ENCODE measurements around the gene LONRF2. TPM values are rescaled to one million over a fixed set of nuclear protein-coding genes. Genes with fewer than 3 reads are reported as not detected.
A peak's percentile ranks its signal among the peaks of the same experiment; 100 is the strongest.

Gene LONRF2
- total and polyA plus RNA-seq, 2 experiments from 2014 or later: under 0.01 TPM; not detected in 1

DNA sequence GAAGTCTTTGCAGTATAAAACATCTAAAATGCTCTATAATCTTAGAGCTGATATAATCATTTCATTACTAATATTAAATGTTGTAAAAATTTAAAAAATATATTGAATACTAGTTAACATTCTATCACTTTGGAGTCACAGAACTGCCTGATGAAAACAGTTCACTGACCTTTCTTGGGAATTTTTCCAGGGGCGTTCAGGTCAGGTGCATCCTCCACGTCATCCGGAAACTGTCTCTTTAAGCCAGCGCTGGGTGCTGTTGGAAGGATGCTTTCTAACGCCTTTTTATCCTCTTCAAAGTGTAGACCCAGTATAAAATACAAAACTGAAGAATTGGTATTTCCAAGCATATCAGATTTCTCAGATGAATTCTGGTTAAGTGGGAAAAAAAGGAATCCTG is 22.8 kb downstream of the LONRF2 start:
- H3K4me3 ChIP-seq: no peak overlapping the region
- H3K9me3 ChIP-seq (ENCODE audit: low read depth): no peaks in the 10 kb centered on the region
- 55 to 62% methylated on average over 5 of the region's 5 CpGs for WGBS, 2 experiments (ENCODE audit: low coverage in 1 of 2, low lambda C conversion rate in 2 of 2, missing lambda C conversion rate in 2 of 2)
- no peaks in the 10 kb centered on the region for H3K79me2 ChIP-seq (ENCODE audit: insufficient read depth)
- H4K20me1 ChIP-seq (ENCODE audit: insufficient read depth): no peaks in the 10 kb centered on the region
- no peaks in the 10 kb centered on the region; the same call in 1 of the 2 replicates for H3K27me3 ChIP-seq (replicated peaks; ENCODE audit: insufficient read depth)
- H2AFZ ChIP-seq: no peak overlapping the region
- TF ChIP-seq EZH2 (IDR thresholded peaks at IDR 0.05; ENCODE audit: insufficient read depth, poor library complexity, severe bottlenecking) (no peak), EZH2phosphoT487 (IDR thresholded peaks at IDR 0.05; ENCODE audit: insufficient read depth, low read depth) (no peak)
- H3K36me3 ChIP-seq (ENCODE audit: low read depth): no peaks in the 10 kb centered on the region
- H3F3A ChIP-seq (ENCODE audit: insufficient read depth): no peaks in the 10 kb centered on the region
- H3K4me1 ChIP-seq (ENCODE audit: insufficient read depth): no peaks in the 10 kb centered on the region
- no peak overlapping the region for H3K9ac ChIP-seq
- H3K27ac ChIP-seq: no peak overlapping the region
- DNase-seq: no peak
- no peaks in the 10 kb centered on the region for H3K9me2 ChIP-seq (ENCODE audit: insufficient read depth)
- H3K4me2 ChIP-seq (ENCODE audit: unreplicated experiment): no peak overlapping the region
- in situ Hi-C loops (cut with MboI): no loop called here

DNA sequence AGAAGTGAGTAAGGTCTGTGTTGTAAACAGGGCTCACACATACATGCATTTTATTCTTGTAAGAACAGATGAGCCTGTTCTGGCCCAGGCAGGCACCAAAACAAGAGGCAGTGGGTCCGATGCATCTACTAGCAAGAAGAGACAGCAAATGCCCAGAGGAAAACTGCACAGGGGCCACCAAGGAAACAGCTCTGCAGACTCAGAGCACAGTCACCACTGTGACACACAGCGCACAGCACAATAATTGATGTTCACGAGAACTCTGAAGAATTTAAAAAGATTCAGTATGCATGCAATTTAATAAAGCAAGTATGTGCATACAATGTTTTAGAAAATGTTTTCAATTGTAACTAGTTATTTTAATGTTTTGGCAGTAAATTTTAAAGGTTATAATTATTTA is 24.8 kb downstream of the LONRF2 start:
- in situ Hi-C loops (cut with MboI): no loop called here
- no peaks in the 10 kb centered on the region for H3K79me2 ChIP-seq (ENCODE audit: insufficient read depth)
- H3K27me3 ChIP-seq (replicated peaks; ENCODE audit: insufficient read depth): no peaks in the 10 kb centered on the region; the same call in 1 of the 2 replicates
- no peaks in the 10 kb centered on the region for H3K36me3 ChIP-seq (ENCODE audit: low read depth)
- no peaks in the 10 kb centered on the region for H4K20me1 ChIP-seq (ENCODE audit: insufficient read depth)
- 70 to 78% methylated on average over 3 of the region's 3 CpGs for WGBS, 2 experiments (ENCODE audit: low coverage in 1 of 2, low lambda C conversion rate in 2 of 2, missing lambda C conversion rate in 2 of 2)
- no peak overlapping the region for H3K27ac ChIP-seq
- no peaks in the 10 kb centered on the region for H3K9me2 ChIP-seq (ENCODE audit: insufficient read depth)
- no peak overlapping the region for H3K4me3 ChIP-seq
- H3K9ac ChIP-seq: no peak overlapping the region
- H3F3A ChIP-seq (ENCODE audit: insufficient read depth): peaks cover 5% of the 10 kb centered on the region
- TF ChIP-seq EZH2phosphoT487 (IDR thresholded peaks at IDR 0.05; ENCODE audit: insufficient read depth, low read depth) (no peak), EZH2 (IDR thresholded peaks at IDR 0.05; ENCODE audit: insufficient read depth, poor library complexity, severe bottlenecking) (no peak)
- H2AFZ ChIP-seq: no peak overlapping the region
- peaks cover 5% of the 10 kb centered on the region for H3K4me1 ChIP-seq (ENCODE audit: insufficient read depth)
- DNase-seq: no peak
- no peaks in the 10 kb centered on the region for H3K9me3 ChIP-seq (ENCODE audit: low read depth)
- no peak overlapping the region for H3K4me2 ChIP-seq (ENCODE audit: unreplicated experiment)

DNA sequence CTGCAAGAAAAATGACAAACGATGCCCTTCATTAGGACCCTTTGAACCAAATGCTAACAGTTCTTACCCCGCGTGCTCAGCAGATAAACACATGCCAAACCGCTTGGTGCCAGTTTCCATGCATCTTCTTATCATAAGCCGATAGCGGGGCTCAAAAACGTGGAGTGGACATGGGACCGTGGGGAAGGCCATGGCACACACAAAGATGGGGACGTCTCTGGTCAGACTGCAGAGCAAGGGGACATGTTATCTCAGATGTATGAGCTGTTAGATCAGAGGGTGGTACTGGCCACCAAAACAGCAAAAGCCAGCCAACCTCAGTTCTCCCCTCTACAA is 28.2 kb downstream of the LONRF2 start:
- H3K9ac ChIP-seq: no peak overlapping the region
- no peaks in the 10 kb centered on the region for H3K36me3 ChIP-seq (ENCODE audit: low read depth)
- H3K4me3 ChIP-seq: no peak overlapping the region
- no peak for DNase-seq
- no peaks in the 10 kb centered on the region for H3K9me3 ChIP-seq (ENCODE audit: low read depth)
- in situ Hi-C loops (cut with MboI): no loop called here
- peaks cover 27% of the 10 kb centered on the region for H3K4me1 ChIP-seq (ENCODE audit: insufficient read depth)
- H3K27ac ChIP-seq: no peak overlapping the region
- H3F3A ChIP-seq (ENCODE audit: insufficient read depth): peaks cover 28% of the 10 kb centered on the region
- H3K4me2 ChIP-seq (ENCODE audit: unreplicated experiment): no peak overlapping the region
- H3K9me2 ChIP-seq (ENCODE audit: insufficient read depth): no peaks in the 10 kb centered on the region
- TF ChIP-seq EZH2phosphoT487 (IDR thresholded peaks at IDR 0.05; ENCODE audit: insufficient read depth, low read depth): no peak
- no peak for TF ChIP-seq EZH2 (IDR thresholded peaks at IDR 0.05; ENCODE audit: insufficient read depth, poor library complexity, severe bottlenecking)
- no peaks in the 10 kb centered on the region for H4K20me1 ChIP-seq (ENCODE audit: insufficient read depth)
- H3K27me3 ChIP-seq (replicated peaks; ENCODE audit: insufficient read depth): no peaks in the 10 kb centered on the region; the same call in 1 of the 2 replicates
- no peaks in the 10 kb centered on the region for H3K79me2 ChIP-seq (ENCODE audit: insufficient read depth)
- no peak overlapping the region for H2AFZ ChIP-seq
- 89 to 93% methylated on average over 9 of the region's 9 CpGs for WGBS, 2 experiments (ENCODE audit: low coverage in 1 of 2, low lambda C conversion rate in 2 of 2, missing lambda C conversion rate in 2 of 2)

DNA sequence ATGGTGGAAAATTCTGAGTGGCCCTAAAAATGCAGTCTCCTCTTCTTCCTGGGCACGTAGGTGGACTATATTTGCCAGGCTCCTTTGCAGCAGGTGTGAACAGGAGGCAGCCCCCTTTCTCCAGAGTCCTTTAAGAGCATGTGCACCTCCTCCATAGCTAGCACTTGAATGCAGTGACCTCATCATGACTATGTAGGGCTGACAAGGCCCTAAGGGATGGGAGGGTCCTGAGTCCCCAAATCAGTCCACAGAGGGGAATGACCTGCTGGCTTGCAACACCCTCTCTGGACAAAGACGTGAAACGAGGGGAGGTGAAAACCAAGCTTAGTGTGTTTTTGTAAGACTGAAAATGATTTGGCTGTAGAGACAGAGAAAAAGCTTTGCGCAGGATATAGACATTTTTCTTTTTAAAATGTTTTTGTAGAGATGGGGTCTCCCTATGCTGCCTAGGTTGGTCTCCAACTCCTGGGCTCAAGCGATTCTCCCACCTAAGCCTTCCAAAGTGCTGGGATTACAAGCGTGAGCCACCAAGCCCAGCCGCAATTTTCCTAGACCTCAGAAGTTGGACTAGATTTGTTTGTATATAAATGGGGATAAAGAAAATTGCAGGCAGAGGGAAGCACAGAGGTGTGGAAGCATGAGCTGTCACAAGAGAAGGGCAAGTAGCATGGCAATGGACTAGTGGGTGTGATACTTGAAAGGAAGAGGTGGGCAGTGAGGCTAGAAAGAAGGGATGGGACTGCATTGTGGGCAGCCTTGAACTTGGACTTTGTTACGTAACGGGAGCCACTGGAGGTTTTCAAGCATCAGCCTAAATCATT is 28.8 kb downstream of the LONRF2 start:
- Histone ChIP-seq H3K79me2 (ENCODE audit: insufficient read depth) (no peaks in the 10 kb centered on the region), H3K27ac (no peak overlapping the region), H3K4me3 (no peak overlapping the region), H4K20me1 (ENCODE audit: insufficient read depth) (no peaks in the 10 kb centered on the region), H3K4me2 (ENCODE audit: unreplicated experiment) (no peak overlapping the region), H3K27me3 (replicated peaks; ENCODE audit: insufficient read depth) (no peaks in the 10 kb centered on the region; the same call in 1 of the 2 replicates), H3F3A (ENCODE audit: insufficient read depth) (peaks cover 28% of the 10 kb centered on the region), H3K36me3 (ENCODE audit: low read depth) (no peaks in the 10 kb centered on the region), H3K9me2 (ENCODE audit: insufficient read depth) (no peaks in the 10 kb centered on the region), H3K4me1 (ENCODE audit: insufficient read depth) (peaks cover 27% of the 10 kb centered on the region), H3K9ac (no peak overlapping the region), H2AFZ (no peak overlapping the region), H3K9me3 (ENCODE audit: low read depth) (no peaks in the 10 kb centered on the region)
- WGBS, 2 experiments (ENCODE audit: low coverage in 1 of 2, low lambda C conversion rate in 2 of 2, missing lambda C conversion rate in 2 of 2): 84 to 85% methylated on average over 9 of the region's 9 CpGs
- no peak for TF ChIP-seq EZH2 (IDR thresholded peaks at IDR 0.05; ENCODE audit: insufficient read depth, poor library complexity, severe bottlenecking)
- no peak for TF ChIP-seq EZH2phosphoT487 (IDR thresholded peaks at IDR 0.05; ENCODE audit: insufficient read depth, low read depth)
- in situ Hi-C loops (cut with MboI): no loop called here
- DNase-seq: peak; percentile 19

Data from GM23248 (cell line).